Left renal pelvis (tissue), 4 donors: ENCODE results near the gene CSNK1E. TPM values are rescaled to one million over a fixed set of nuclear protein-coding genes. Genes with fewer than 3 reads are reported as not detected.

Experiments
- DNase-seq, 4 donors: peaks; one replicate each; pipeline ENCODE4 v3.0.0-alpha.2; 2013; ENCODE audit warnings: low read depth in 4 of 4, low spot score in 3 of 4
- polyA plus RNA-seq, 4 donors: library from polyadenylated mRNA; unstranded; fragments of 120-200 nt; gene quantifications; one replicate each; pipeline ENCODE4 v1.2.1, GENCODE V29; 2013; ENCODE audit not compliant: insufficient read length in 4 of 4

The CSNK1E gene
- polyA plus RNA-seq, 4 donors: 111 to 194 (median 133) TPM

DNA sequence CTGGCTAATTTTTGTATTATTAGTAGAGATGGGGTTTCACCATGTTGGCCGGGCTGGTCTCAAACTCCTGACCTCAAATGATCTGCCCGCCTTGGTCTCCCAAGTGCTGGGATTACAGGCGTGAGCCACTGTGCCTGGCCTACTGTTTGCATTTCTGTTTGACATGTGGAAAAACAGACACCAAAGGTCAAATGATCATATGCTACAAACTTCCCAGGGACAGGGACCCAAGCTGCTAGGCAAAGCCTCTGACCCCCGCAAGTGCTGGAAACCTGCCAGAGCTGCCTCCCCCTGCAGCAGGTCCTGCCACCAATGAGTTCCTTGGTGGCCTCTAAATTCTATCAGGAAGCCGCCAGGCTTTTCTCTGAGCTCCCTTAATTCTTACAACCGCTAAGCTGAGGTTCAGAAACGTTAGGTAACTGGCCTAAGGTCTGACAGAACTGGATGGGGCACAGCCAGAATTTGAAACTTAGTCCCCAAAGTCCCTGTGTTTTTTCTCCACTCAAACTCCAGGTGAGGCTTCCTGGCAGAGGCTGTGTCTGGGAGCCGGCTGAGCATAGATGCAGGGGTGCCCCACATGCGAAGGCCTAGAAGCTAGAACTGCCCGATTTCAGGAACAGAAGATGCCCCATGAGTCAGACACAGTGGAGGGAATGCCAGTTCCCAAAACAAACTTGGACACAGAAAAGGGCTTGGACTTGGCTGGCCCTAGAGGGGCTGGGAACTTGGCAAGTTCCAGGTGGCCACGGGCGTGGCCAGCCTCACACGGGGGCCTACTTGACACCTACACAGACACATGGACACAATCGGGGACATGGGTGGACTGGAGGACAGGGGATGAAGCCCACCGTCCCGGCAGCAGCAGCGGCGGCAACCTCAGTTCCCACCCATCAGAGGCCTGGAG is 7.4 kb downstream of the CSNK1E start:
- DNase-seq: no peak

DNA sequence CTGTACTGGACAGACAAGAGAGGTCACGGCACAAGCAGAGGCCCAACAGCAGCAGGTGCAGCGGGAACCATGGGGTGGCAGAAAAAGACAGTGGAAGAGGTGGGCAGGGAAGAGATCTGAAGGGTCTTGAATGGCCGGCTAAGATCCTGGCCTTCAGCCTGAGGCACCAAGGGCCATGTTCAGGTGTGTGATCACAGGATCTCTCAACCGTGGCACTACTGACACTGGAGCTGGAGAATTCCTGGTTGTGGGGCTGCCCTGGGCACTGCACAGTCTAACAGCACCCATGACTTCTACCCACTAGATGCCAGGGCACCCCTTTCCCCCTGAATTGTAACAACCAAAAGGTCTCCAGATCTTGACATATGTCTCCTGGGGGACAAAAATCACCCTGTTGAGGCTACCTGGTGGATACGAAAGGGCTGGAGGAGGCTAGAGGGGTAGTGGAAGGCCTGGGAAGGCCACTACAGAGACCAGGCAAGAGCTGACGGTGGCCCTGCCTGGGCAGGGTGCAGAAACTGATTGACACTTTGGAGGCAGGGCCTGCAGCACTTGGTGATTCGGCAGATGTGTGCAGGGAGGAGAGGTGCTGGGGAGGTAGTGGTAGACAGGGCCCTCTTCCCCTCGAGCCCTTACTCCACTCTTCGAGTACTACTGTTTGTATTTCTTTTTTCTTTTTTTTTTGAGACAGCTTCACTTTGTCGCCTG is 8.3 kb downstream of the CSNK1E start:
- DNase-seq: no peak

DNA sequence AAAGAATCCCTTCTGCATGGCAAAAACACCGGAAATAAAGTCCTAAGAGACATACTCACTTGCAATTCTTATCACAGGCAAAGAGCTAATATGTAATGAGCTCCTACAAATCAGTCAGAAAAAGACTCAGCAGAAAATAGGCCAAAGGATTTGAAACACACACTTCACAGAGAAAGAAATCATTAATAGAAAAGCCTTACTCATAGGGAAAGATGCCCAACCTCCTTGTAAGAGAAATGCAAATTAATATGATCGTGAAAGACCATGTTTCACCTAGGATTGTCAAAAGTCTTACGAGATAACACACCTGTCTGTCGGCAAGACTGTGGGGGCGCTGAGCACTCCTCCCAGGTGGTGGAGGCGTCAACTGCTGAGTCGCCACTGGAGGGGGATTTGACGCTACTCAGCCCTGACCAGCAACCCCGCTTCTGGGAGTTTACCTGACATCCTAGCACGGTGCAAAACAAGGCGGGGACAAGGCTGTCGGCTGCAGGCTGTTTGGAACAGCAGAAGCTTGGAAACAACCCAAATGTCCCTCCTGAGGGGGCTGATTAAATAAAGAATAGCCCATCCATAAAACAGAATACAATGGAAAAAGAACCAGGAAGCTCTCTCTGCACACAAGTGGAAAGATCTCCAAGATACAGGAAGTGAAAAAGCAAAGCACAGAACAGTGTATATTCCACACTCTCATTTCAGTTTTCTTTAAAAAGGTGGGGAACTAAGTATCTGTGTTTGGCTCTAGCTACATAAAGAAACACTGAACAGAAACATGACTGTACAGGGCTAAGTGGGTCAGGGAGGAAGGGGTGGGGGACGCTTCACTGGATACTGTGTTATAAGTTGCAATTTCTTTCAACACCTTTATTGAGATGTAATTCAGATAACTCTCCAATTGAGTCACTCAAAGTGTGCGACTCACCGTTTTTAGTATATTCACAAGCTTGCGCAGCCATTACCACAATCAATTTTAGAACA is 11.5 kb downstream of the CSNK1E start:
- no peak for DNase-seq

DNA sequence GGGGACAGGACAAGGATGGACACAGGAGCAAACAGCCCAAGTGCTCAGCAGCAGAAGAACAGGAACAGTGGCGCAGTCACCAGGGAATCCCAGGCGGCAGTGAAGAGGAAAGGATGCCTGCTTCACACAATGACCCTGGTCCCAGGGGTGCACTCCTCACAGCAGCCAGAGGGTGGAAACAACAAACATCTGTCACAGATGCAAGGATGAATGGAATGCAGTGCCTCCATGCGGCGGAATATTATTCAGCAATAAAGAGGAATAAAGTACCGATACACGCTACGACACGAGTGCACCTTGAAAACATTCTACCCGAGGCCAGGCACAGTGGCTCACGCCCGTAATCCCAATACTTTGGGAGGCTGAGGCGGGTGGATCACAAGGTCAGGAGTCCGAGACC is 12.7 kb downstream of the CSNK1E start:
- no peak for DNase-seq

DNA sequence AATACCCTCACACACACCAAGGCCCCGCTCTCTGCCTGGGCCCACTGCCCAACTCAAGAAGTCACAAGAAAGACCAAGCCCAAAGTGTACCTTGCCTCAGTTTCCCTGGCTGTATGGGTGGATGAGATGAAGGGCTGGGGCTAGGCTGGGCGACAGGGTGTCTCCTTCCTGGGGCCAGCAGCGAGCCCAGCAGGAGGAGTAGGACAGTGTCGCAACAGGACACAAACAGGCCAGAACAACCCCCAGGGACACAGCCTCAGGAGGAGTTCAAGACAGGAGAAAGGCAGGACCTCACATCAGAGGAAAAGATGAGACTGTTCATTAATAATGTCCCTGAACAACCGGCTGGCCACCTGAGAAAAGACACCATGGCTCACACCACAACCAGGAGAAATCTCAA is 13.3 kb downstream of the CSNK1E start:
- DNase-seq: no peak

DNA sequence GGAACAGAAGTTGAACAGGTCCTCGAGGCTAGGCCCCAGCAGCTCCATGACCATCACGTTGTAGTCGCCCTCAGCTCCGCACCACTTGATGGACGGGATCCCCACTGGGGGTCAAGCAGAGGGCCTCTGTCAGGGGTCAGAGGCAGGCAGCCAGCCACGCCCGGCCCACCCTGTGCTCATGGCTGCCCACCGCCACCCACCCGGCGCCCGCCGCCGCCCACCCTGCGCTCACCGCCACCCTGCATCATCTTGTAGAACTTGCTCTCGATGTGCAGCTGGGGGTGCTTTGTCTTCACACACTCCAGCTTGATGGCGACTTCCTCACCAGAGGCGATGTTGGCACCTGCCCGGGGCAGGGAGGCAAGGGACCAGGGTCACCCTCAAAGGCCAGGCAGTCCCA is 14.3 kb downstream of the CSNK1E start:
- no peak for DNase-seq

DNA sequence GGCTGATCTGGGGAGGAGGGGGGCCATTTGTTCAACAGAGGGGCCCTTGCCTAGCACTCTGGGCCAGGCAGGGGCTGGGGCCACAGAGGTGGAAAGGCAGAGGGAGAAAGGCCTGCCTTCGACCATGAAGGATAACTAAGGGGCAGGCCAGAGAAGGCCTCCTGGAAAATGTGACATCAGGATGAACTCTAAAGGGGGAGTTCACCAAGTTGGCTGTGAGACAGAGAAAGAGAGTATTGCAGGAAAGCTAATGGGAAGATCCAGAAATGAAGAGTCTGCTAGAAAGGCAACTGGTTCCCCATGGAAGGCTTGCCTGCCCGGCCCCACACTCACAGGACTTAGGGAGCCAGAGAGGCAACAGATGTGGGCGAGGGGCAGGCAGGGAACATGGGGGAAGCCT is 16.3 kb downstream of the CSNK1E start:
- DNase-seq: no peak

DNA sequence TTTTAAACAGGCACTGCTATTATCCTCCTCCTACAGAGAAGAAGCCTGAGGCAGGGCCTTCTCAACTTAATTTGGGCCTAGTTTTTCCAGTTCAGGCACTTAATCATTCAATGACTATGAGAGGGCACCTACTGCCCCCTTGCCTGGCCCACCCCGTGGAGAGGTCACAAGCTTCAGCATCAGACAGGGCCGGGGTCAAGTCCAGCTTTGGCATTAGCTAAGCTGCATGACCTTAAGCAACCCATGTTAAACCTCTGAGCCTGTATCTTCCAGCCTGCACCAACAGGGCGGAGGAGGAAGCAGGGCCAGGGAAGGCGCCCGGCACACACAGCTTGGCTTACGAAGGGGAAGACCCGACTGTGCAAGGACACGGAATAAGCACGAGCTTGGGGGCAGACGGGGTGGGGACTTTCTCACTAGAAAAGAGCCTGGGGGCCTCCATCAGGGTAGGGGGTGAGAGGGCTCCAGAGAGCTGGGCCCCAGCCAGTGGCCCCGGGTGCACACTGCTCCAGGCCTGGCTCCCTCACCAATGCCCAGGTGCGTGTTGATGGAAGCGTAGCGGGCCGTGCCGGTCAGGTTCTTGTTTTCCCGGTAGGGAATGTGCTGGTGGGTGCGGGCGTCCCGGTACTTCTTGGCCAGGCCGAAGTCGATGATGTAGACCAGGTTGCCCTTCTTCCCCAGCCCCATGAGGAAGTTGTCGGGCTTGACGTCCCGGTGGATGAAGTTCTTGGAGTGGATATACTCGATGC is 16.9 kb downstream of the CSNK1E start:
- DNase-seq: no peak

DNA sequence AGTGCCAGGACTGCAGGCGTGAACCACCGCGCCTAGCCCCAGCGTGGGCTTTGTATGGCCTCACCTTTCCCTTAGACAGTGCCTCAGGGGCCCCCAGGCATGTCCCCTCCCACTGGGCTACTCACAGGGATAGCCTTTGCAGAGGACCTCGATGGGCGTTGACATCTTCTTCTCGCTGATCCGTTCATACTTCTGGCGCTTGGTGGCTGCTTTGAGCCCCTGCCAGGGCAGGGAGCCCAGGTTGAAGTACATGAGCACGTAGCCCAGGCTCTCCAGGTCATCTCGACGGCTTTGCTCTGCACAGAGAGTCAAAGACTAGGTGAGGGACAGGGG is 17.5 kb downstream of the CSNK1E start:
- DNase-seq: no peak

DNA sequence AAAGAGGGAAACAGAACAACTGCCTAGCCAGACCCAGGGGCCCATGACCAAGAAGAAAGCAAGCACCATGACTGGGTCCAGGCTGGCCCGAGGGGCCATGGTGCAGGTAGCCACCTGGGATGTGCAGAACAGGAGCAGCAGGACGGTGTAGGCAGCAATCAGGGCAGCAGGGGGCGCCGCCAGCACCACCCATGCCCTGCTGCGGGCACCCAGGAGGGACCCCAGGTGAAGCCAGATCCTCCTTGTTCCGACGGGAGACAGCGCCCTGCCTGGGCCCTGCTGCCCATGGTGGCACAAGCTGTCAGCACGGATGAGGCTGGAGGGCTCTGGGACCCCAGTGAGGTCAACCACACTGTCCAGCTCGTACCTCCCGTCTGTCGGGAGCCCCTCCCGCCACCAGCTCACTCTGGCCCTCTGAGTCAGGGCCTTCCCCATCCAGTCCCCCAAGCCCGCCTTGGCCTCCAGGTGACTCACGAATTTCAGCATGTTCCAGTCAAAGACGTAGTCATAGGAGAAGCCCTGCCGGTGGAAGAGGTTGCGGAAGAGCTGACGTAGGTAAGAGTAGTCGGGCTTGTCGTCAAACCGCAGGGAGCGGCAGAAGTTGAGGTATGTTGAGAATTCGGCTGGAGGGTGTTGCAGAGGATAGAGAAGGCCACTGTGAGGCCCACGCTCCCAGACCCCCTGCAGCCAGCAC is 18.8 kb downstream of the CSNK1E start:
- DNase-seq: no peak

DNA sequence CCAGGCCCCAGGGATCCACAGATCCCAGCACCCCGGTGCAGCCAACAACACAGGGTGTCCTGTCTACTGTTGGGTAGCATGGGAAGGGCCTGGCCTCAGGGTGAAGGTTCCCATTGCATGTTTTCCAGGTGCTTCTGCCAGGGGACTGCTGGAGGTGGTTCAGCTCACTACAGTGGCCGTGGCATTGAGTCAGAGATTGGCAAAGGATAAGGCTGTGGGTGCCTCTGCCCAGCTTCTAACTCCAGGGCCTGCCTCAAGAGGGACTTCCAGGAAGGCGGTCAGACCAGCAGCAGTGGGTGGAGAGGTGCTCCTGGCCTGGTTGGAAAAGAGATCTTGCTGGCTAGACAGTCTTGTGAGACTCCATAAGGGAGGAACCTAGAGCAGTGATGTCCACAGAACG is 20.9 kb downstream of the CSNK1E start:
- DNase-seq: no peak

DNA sequence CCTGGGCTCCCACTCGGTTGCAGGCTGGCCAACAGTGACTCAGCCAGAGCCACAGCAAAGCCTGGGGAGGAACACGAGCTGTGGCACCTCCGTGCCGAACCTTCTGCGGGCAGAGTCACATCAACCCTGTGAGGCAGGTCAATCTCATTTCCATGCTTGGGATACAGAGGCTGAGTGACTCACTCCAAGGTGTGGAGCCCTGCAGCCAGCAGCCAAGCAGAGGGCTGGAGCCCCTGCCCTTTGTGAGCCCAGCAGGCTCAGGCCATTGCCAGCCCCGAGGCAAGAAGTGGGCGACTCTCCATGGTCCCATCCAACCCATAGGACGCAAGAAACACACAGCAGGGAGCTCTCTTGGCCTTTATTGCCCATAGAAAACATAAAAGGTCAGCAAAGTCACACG is 21.4 kb downstream of the CSNK1E start:
- DNase-seq: no peak

DNA sequence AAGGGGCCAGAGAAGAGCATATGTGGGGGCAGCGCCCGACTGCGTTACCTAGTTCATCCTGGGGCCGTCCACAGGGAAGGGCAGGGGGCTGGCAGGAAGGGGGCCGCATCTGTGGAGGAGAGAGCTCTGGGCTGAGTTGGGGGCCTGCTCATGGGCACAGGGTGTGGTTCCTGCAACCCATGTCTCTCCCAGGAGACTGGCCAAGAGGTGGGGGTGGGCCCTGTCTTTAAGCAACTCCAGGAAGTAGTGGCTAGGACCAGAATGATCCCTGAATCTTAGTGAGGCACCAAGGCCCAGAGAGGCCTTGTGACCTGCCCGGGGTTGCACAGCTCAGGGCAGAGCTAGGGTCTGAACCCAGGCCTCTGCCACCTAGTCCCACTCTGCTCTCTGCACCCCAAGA is 21.9 kb downstream of the CSNK1E start:
- DNase-seq: no peak

DNA sequence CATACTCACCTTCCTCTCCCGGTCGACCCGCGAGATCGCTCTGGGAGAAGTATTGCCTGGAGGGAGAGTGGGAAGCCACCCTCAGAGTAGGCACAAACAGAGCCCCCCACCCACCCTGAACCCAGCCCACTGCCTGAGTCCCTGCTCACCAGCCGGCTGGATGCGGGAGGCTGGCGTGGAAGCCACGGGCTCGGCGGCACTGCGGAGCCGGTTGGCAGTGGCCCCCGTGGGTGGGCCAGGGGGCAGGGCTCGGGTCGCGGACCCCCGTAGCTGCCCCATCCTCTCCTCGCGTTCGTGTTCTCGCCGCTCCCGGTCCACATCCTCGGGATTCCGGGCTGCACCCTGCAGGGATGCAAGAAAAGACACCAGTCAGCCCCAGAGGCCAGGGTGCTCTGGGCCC is 23.0 kb downstream of the CSNK1E start:
- no peak for DNase-seq

DNA sequence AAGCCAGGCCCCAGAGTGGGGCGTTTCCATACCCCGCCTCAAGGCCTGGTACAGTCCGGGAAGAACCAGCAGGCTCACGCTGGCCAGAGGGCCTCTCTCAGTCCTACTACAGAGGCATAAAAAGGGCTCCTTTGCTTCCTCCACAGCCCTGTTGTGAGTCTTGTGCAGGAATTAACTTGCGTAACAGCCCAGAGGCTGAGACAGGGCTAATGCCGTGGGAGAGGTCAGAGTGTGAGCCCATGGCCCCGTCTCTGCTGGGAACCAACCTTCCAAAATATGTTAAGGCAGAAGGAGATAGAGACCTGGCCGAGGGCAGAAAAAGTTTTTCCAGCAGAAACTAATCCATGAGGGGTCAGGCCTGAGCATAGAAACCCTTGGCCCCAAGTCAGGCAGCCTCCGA is 24.5 kb downstream of the CSNK1E start:
- no peak for DNase-seq

DNA sequence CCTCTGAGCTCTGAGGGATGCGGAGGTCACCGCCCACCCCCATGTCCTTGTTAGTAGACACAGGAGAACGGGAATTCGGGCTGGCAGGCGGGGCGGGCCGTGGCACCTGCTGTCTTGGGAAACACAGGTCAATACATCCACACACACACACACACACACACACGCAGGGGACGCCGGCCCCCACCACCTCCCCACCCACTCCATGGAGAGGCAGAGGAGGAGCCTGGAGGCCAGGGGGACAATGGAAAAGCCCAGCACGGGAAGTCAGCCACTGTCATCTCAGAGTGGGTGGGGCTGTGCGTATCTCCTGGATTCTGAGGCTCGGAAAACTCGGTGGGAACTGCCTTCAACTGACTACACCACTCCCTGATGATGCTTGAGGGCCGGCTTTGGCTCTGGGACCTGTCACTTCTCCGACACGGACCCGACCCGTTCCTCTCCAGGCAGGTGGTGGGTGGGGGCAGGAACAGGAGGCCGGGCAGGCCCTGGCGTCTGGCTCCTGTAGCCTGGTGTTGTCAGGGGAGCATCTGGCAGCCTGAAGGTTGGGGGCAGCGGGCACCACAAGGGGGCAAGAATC is 25.9 kb downstream of the CSNK1E start:
- DNase-seq: no peak

DNA sequence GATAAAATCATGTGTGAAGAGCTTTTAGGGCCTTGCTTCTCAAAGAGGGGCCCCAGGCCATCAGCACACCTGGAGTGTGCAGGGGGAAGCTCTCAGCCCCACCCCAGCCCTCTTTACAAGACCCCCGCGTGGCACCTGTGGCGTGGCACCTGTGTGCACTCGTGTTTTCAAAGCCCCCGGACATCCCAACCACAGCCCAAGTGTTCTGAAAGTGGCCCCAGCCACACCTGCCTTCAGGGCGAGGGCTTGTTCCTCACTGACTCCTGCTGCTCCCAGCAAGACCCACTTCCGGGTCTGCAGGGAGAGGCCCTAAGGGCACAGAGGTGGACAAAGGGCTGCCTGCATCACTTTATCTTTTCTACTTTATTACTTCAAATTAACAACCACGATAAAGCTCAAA is 26.9 kb downstream of the CSNK1E start:
- no peak for DNase-seq

DNA sequence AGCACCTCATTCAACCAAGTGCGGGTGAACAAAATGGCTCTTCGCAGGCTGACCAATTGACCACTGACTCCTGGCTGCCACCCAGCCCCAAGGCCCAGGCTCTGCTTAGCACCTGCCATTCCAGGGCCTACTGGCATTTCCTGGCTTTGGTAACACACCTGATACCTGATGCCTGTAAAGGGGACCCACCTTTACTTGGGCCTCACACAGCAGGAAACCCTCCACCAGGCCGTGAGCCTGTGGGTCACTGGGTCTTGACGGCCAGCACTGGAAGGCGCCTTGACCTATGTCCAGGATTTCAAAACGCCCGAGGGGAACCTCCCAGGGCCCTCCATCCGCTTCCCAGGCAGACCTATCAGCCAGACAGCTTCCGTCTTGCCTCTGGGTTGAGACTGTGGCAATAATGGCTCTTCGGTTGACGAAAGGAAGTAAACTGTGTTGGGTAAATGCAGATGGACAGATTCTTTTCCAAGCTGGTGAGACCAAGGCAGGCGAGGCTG is 27.6 kb downstream of the CSNK1E start:
- DNase-seq: no peak
